ENCODE measurements around the gene NRL. TPM values are rescaled to one million over a fixed set of nuclear protein-coding genes. Genes with fewer than 3 reads are reported as not detected.

Gene NRL
- total and polyA plus RNA-seq, 10 of the 15 experiments (the other 5 are each of a cell fraction or from before 2014, with no cell fraction given) = 0.11 to 4.4 (median 2.2) TPM

- TF ChIP-seq BHLHE40 (IDR thresholded peaks at IDR 0.05; ENCODE audit: borderline replicate concordance in 1 of 2, low read depth in 2 of 2, low read length in 1 of 2) (peak in 1 of 2 experiments; percentile 31; a peak in 1 of 4 replicates), EGR1 (IDR thresholded peaks at IDR 0.05; ENCODE audit: borderline replicate concordance in 1 of 2, low read depth in 2 of 2, low read length in 2 of 2) (peak in 1 of 2 experiments; percentile 5; a peak in 1 of 3 replicates), PAX8 (IDR thresholded peaks at IDR 0.05) (no peak), POLR2A (IDR thresholded peaks at IDR 0.05; ENCODE audit: low read depth, low read length) (peak; percentile 82), EED (IDR thresholded peaks at IDR 0.05; ENCODE audit: low read depth) (peak; percentile 58; the same call in 1 of the 2 replicates), GABPA (IDR thresholded peaks at IDR 0.05; ENCODE audit: low read depth) (no peak), POU2F2 (IDR thresholded peaks at IDR 0.05; ENCODE audit: borderline replicate concordance, low read depth, low read length) (0 out of 3 replicates have a peak, but pooled peaks have one; percentile 19)
These were observed 31.8 kb upstream of the NRL start, which contains the start of gene PSME2 (continued) for GRCh38 chr14:24146453-24146977.

GRCh38 chr14:24145690-24146452 is 31.1 kb upstream of the NRL start:
- SMC1A ChIA-PET (ENCODE audit: uncharacterized antibody, unreplicated experiment) = interaction anchor here (0.9 to 4.8 kb wide), 12 partner anchors 9 to 96 kb away, joined by 3 to 54 read pairs (median 8); partner anchors contain the start of genes DCAF11, IPO4, IRF9 and NRL
- in situ Hi-C loops (cut with MboI) (no loop called here), intact Hi-C loops (cut with micrococcal nuclease; ENCODE audit: unreplicated experiment) (loop anchor here (5.0 kb wide), 1 partner anchor 151 kb away; the partner anchor contains the start of genes DHRS1 and NOP9)
- POLR2A ChIA-PET = interaction anchor here (0.5 to 5.8 kb wide), 20 partner anchors 10 to 176 kb away, joined by 3 to 99 read pairs (median 10); partner anchors contain the start of genes CHMP4A, CIDEB, DCAF11 and IPO4
- RAD21 ChIA-PET (ENCODE audit: unreplicated experiment) = interaction anchor here (0.9 to 3.9 kb wide), 14 partner anchors 9 to 125 kb away, joined by 3 to 37 read pairs (median 8); partner anchors contain the start of genes DCAF11, IRF9, NRL and PCK2
- 0 out of 2 replicates have a peak overlapping the region, but pooled peaks have one; percentile 8 for H2AFZ ChIP-seq (ENCODE audit: control insufficient read depth, low read depth, low read length)
- H3K4me3 ChIP-seq = peak overlapping the region; percentile 82
- no TSS peak for BruUV-seq (replicated peaks)
- FAIRE-seq (no peak), ATAC-seq (no peak), DNase-seq (ENCODE audit: low read depth, low spot score) (no peak)
- peak overlapping the region; percentile 94 for H3K27ac ChIP-seq (ENCODE audit: control insufficient read depth, insufficient read depth)
- 0 out of 2 replicates have a peak, but pooled peaks have one; percentile 34 for TF ChIP-seq IRF4 (IDR thresholded peaks at IDR 0.05; ENCODE audit: low read depth, low read length)
- TF ChIP-seq CREM (IDR thresholded peaks at IDR 0.05; ENCODE audit: low read depth) = no peak
- TF ChIP-seq NBN (IDR thresholded peaks at IDR 0.05) = no peak
- TF ChIP-seq RUNX3 (IDR thresholded peaks at IDR 0.05; ENCODE audit: low read length) = 0 out of 2 replicates have a peak, but pooled peaks have one; percentile 30
- peak; percentile 67 for TF ChIP-seq RELA (IDR thresholded peaks at IDR 0.05; ENCODE audit: borderline replicate concordance, partially characterized antibody)
- TF ChIP-seq DPF2 (IDR thresholded peaks at IDR 0.05) = 0 out of 2 replicates have a peak, but pooled peaks have one; percentile 26
- WGBS (ENCODE audit: insufficient coverage, insufficient replicate concordance, low lambda C conversion rate, missing lambda C conversion rate) = 0% methylated on average over 9 of the region's 9 CpGs
- H3K36me3 ChIP-seq (ENCODE audit: control insufficient read depth in 2 of 2, insufficient read depth in 2 of 2, low read length in 1 of 2) = peaks cover 8 to 39% of the 10 kb centered on the region in 2 experiments
- H3K79me2 ChIP-seq (ENCODE audit: control insufficient read depth, insufficient read depth, low read length) = peaks cover 65% of the 10 kb centered on the region
- no peaks in the 10 kb centered on the region for H3K27me3 ChIP-seq (replicated peaks in 1 of 2; ENCODE audit: control insufficient read depth in 2 of 2, insufficient read depth in 2 of 2, low read length in 1 of 2)
- H3K4me2 ChIP-seq (ENCODE audit: control insufficient read depth, insufficient read depth) = peak overlapping the region; percentile 88
- no peaks in the 10 kb centered on the region for H3K9me3 ChIP-seq (replicated peaks; ENCODE audit: control insufficient read depth, insufficient read depth, low read length)
- H3K9ac ChIP-seq (ENCODE audit: control insufficient read depth, insufficient read depth, low read length) = peak overlapping the region; percentile 88
- CTCF ChIA-PET = interaction anchor here (1.1 to 8.2 kb wide), 14 partner anchors 10 to 286 kb away, joined by 3 to 63 read pairs (median 6); partner anchors contain the start of genes CHMP4A, CIDEB, DCAF11 and IRF9
- H3K4me1 ChIP-seq (ENCODE audit: control insufficient read depth, insufficient read depth, low read length) = peaks cover 14% of the 10 kb centered on the region
- no peaks in the 10 kb centered on the region for H4K20me1 ChIP-seq (ENCODE audit: control insufficient read depth, insufficient read depth)

Measured in GM12878 (cell line).